Regular cardiac myocyte (primary cell): Measurements from ENCODE around the gene HIP1. TPM values are rescaled to one million over a fixed set of nuclear protein-coding genes. Genes with fewer than 3 reads are reported as not detected.

Source experiments
- total RNA-seq: library from RNA; depleted of rRNA; stranded (reverse); fragments of >200 nt; gene quantifications from 2 replicates; pipeline ENCODE4 v1.2.3, GENCODE V29; 2014

The HIP1 gene
- total RNA-seq: 9.6 and 10.7 TPM in 2 replicates

GRCh38 chr7:75738604-75738974 is at the start of gene HIP1:
Gene HIP1, minus strand, starts transcription at chr7:75738941. Its CDS starts 21 bp downstream, at chr7:75738920.

GRCh38 chr7:75772081-75773077 is 33.6 kb upstream of the HIP1 start, which contains the start of gene CCL26:
Gene CCL26, minus strand, starts transcription at chr7:75772211. Its CDS starts 35 bp downstream, at chr7:75772176.

GRCh38 chr7:75492020-75492419 is 246.7 kb downstream of the HIP1 start, which contains the start of gene SPDYE5:
Gene SPDYE5, plus strand, starts transcription at chr7:75492320. Its CDS starts 1,728 bp downstream, at chr7:75494048.

GRCh38 chr7:75485979-75486643 is 252.6 kb downstream of the HIP1 start, which contains the start of gene POM121C:
Gene POM121C, minus strand, starts transcription at chr7:75486299. Its CDS starts 44,803 bp downstream, at chr7:75441496.

Other genes with a start within 250 kb of the HIP1 start
- gene SPDYE5, start 246.6 kb downstream of the HIP1 start, total RNA-seq: under 0.01 TPM in 1 of 2 replicates, not detected in the other
- 2.9 and 12.1 TPM in 2 replicates for gene CCL26, start 33.3 kb upstream of the HIP1 start, total RNA-seq
- not detected in 2 replicates for gene CCL24, start 74.9 kb upstream of the HIP1 start, total RNA-seq
- 11.5 and 20.9 TPM in 2 replicates for gene RHBDD2, start 140.1 kb upstream of the HIP1 start, total RNA-seq
- gene POR, start 176.2 kb upstream of the HIP1 start, total RNA-seq: 77.8 and 82.2 TPM in 2 replicates